NCI-H774 (cell line): ENCODE measurements around the gene OR52M1.

Source experiments
- DNase-seq: peaks from one replicate; lab custom pipeline; 2025; lab: John Stamatoyannopoulos, UW

Gene OR52M1

GRCh38 chr11:4569075-4569474 lies 24.1 kb downstream of the OR52M1 start:
- DNase-seq: no peak

GRCh38 chr11:4576880-4577279 lies 31.9 kb downstream of the OR52M1 start:
- no peak for DNase-seq

- no peak for DNase-seq
Measured at GRCh38 chr11:4577761-4578160, 32.8 kb downstream of the OR52M1 start.

- DNase-seq: no peak
Measured at GRCh38 chr11:4578624-4579023, 33.6 kb downstream of the OR52M1 start.

DNA sequence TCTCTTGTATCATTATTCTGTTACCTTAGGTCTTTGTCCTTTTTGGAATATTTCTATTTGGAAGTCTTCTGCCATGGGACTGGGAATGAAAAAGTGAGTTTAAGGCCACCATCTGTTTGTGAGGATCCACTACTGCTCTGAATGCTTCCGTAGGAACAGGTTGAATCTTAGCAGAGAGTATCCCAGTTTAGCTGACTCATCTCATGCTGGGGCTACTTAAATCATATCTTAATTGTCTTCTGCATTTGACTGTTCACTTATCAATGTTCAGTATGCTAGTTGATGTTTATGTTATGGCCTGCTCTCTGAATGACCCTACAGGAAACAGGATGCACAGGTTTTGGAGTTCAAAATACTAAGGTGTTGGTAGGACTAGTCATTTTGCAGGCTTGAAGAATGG lies 35.1 kb downstream of the OR52M1 start:
- DNase-seq: no peak

GRCh38 chr11:4581443-4581842 lies 36.5 kb downstream of the OR52M1 start, which contains the start of gene OR52I2:
TSS of gene OR52I2 (plus strand) at chr11:4581743.
- DNase-seq: no peak

- no peak for DNase-seq
Measured at GRCh38 chr11:4589017-4589416, 44.0 kb downstream of the OR52M1 start.

DNA sequence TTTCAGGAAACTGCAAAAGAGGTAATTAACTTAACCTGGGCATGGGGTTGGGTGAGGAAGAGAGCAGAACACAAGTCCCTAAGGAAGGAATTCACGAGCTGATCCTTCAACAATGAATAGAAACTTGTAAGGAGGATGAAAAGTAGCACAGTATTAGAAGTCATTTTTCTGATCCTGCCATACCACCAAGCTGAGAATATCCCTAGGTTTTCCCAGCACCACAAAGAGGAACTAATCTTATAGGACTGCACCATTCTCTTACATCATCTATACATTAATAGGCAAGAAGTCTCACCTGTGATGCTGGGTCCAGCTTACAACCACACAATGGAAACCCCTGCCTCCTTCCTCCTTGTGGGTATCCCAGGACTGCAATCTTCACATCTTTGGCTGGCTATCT lies 48.7 kb downstream of the OR52M1 start, which contains the start of gene OR52I1:
Gene OR52I1 (plus strand): TSS at position 301 of the 400 bp plus-strand sequence. CDS start 0 bp downstream, at position 301.
- no peak for DNase-seq
